GM18951 (cell line): ENCODE results near the gene NUP43.
"Not testable (repeated sequence)": the region's sequence is repeated elsewhere in the genome, so short reads cannot be mapped to it uniquely, and the experiment has no call there.

Experiments used
- POLR2A ChIP-seq: IDR thresholded peaks from 4 replicates; pipeline ENCODE4 v1.6.1; 2011; ENCODE audit warnings: mild to moderate bottlenecking; ENCODE audit not compliant: insufficient read length, insufficient read depth; ENCODE audit errors: extremely low read depth
- in situ Hi-C: fragments of 300-500 bp; cut with MboI; formaldehyde crosslinking; loops from one replicate; pipeline ENCODE4 v1.12.0; 2022; ENCODE audit warnings: low sequenced_read_pairs, mixed read lengths, inconsistent platforms; ENCODE audit not compliant: unreplicated experiment

Gene NUP43

DNA sequence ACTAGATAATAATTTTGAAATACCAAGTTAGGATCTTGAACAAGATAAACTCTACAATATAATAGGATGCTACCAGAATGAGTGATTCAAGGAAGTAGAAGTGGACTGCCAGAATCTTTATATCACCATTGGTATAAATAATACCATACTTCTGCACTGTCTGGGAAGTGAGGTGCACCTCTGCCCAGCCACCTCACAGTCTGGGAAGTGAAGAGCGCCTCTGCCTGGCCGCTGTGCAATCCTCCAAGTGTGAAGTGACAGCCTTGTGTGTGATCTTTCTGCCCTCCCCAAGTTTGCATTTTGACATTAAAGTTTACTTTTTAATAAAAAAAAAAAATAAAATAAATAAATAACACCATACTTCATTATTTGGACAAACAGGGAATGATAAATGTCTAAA lies 47.2 kb downstream of the NUP43 start:
- no peak for TF ChIP-seq POLR2A
- in situ Hi-C loops, result no loop called here

- in situ Hi-C loops, result no loop called here
- no peak for TF ChIP-seq POLR2A
Observed at GRCh38 chr6:149698175-149698574, 48.2 kb downstream of the NUP43 start.

- TF ChIP-seq POLR2A, result no peak
- in situ Hi-C loops, result no loop called here
Observed at GRCh38 chr6:149696901-149697300, 49.4 kb downstream of the NUP43 start.

DNA sequence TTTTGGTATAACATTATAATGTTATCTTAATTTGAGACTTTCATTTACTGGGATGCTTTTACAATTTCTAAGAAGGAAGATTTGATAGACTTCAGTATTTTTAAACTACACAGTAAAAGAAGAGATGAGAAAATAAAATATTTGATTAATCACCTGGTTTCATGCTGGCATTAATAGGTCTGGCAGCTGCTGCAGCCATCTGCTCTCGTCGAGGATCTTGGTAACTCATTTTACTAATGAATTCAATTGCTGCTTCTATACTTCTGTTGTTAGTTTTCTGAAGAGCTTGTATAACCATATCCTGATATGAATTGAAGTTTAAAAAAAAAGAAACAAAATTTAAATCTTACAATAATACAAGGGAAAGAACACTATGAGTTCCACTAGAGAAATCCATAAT lies 51.4 kb downstream of the NUP43 start:
- in situ Hi-C loops, result no loop called here
- TF ChIP-seq POLR2A, result no peak

GRCh38 chr6:149691201-149691600 lies 55.1 kb downstream of the NUP43 start:
- no peak for TF ChIP-seq POLR2A
- in situ Hi-C loops, result no loop called here

- in situ Hi-C loops, result no loop called here
- no peak for TF ChIP-seq POLR2A
Observed at GRCh38 chr6:149686230-149686629, 60.1 kb downstream of the NUP43 start.

GRCh38 chr6:149683256-149683859 lies 63.0 kb downstream of the NUP43 start:
- no peak for TF ChIP-seq POLR2A
- in situ Hi-C loops, result no loop called here

- in situ Hi-C loops, result not testable (repeated sequence)
Observed at GRCh38 chr6:149681845-149682244, 64.5 kb downstream of the NUP43 start.

GRCh38 chr6:149681209-149681608 lies 65.1 kb downstream of the NUP43 start:
- TF ChIP-seq POLR2A, result no peak
- in situ Hi-C loops, result no loop called here

- in situ Hi-C loops, result no loop called here
Observed at GRCh38 chr6:149680503-149680902, 65.8 kb downstream of the NUP43 start.

More at GRCh38 chr6:149680503-149680902, 65.8 kb downstream of the NUP43 start:
- no peak for TF ChIP-seq POLR2A
